HEK293 (cell line): ENCODE results near the gene ZSWIM6.

ENCODE experiments used
- YY1 ChIP-seq: fragments of 450-650 bp; formaldehyde crosslinking; IDR thresholded peaks from 2 replicates; pipeline ENCODE4 v1.5.1; 2018; ENCODE audit warnings: missing biosample characterization, missing genetic modification characterization
- ZBTB21 ChIP-seq: fragments of 450-650 bp; formaldehyde crosslinking; IDR thresholded peaks from 2 replicates; pipeline ENCODE4 v1.5.1; 2017; ENCODE audit warnings: missing biosample characterization, missing genetic modification characterization
- ZBTB7A ChIP-seq: fragments of 450-650 bp; formaldehyde crosslinking; IDR thresholded peaks from 2 replicates; pipeline ENCODE4 v1.5.1; 2016; ENCODE audit warnings: low read depth, missing biosample characterization, missing genetic modification characterization
- ZNF138 ChIP-seq: fragments of 450-650 bp; formaldehyde crosslinking; IDR thresholded peaks from 2 replicates; pipeline ENCODE4 v1.5.1; 2016; ENCODE audit warnings: missing biosample characterization, missing genetic modification characterization, borderline replicate concordance
- ZNF423 ChIP-seq: fragments of 450-650 bp; formaldehyde crosslinking; IDR thresholded peaks from 2 replicates; pipeline ENCODE4 v1.5.1; 2016; ENCODE audit warnings: missing biosample characterization, missing genetic modification characterization
- ZNF426 ChIP-seq: fragments of 450-650 bp; formaldehyde crosslinking; IDR thresholded peaks from 2 replicates; pipeline ENCODE4 v1.5.1; 2017; ENCODE audit warnings: missing biosample characterization, missing genetic modification characterization, mild to moderate bottlenecking, inconsistent platforms, moderate library complexity
- ZNF677 ChIP-seq: fragments of 450-650 bp; IDR thresholded peaks from 2 replicates; pipeline ENCODE4 v1.5.0; 2018; ENCODE audit warnings: missing biosample characterization, mild to moderate bottlenecking, missing genetic modification characterization, moderate library complexity
- TF ChIP-seq, protein P1 (sequence below): fragments of 450-650 bp; formaldehyde crosslinking; IDR thresholded peaks from 2 replicates; pipeline ENCODE4 v1.5.1; 2016; ENCODE audit warnings: missing biosample characterization, missing genetic modification characterization

DNA sequence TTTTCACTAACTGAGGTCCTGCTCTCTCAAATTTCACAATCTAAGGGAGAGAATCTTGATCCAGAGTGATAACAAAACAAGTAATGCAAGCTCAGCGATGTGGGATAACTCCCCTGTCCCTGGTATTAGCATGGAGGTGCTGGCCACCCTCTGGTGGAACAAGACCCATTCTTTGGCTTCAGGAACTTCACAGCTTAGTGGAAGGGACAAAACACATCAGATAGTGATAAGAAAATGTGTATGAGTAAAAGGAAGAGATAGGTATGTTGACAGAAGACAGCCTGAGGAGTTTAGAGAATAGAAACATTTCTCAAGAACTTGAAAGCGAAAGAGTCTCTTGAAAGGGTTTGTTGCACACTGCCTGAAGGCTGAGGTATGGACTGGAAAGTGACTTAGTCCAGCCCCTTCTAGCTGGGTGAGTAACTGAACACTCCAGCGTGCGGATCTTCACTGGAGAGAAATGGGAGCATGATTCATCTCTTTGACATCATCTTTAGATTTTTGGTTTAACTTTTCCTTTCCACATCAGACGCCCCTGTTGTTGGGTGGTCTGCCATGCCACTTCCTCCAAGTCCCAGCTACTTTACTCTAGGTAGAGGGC is 25.4 kb upstream of the ZSWIM6 start:
- TF ChIP-seq, protein P1, sequence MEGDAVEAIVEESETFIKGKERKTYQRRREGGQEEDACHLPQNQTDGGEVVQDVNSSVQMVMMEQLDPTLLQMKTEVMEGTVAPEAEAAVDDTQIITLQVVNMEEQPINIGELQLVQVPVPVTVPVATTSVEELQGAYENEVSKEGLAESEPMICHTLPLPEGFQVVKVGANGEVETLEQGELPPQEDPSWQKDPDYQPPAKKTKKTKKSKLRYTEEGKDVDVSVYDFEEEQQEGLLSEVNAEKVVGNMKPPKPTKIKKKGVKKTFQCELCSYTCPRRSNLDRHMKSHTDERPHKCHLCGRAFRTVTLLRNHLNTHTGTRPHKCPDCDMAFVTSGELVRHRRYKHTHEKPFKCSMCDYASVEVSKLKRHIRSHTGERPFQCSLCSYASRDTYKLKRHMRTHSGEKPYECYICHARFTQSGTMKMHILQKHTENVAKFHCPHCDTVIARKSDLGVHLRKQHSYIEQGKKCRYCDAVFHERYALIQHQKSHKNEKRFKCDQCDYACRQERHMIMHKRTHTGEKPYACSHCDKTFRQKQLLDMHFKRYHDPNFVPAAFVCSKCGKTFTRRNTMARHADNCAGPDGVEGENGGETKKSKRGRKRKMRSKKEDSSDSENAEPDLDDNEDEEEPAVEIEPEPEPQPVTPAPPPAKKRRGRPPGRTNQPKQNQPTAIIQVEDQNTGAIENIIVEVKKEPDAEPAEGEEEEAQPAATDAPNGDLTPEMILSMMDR (tag by site-specific recombination) = no peak
- TF ChIP-seq ZBTB7A (tag by site-specific recombination) = no peak
- TF ChIP-seq ZBTB21 (tag by site-specific recombination) = no peak
- TF ChIP-seq YY1 (tag by site-specific recombination) = no peak
- TF ChIP-seq ZNF423 (tag by site-specific recombination) = no peak
- no peak for TF ChIP-seq ZNF426 (tag by site-specific recombination)
- TF ChIP-seq ZNF138 = no peak
- TF ChIP-seq ZNF677 (tag by site-specific recombination) = no peak
